ENCODE results near the gene TUBA1C. TPM values are rescaled to one million over a fixed set of nuclear protein-coding genes. Genes with fewer than 3 reads are reported as not detected.

The TUBA1C gene
- polyA plus RNA-seq, 1 donor from 2014 or later = 63.0 TPM

- H3K9me3 ChIP-seq (ENCODE audit: low read length) = no peaks in the 10 kb centered on the region
- no peak overlapping the region for H2AFZ ChIP-seq (ENCODE audit: low read depth, low read length)
- no peaks in the 10 kb centered on the region for H3K36me3 ChIP-seq (ENCODE audit: insufficient read depth, low read length)
- no peaks in the 10 kb centered on the region for H3F3A ChIP-seq (ENCODE audit: insufficient read depth, low read length, poor library complexity, severe bottlenecking)
- no peaks in the 10 kb centered on the region for H3K79me2 ChIP-seq (replicated peaks; ENCODE audit: insufficient read depth, low read length)
- no peaks in the 10 kb centered on the region for H3K27me3 ChIP-seq (ENCODE audit: insufficient read depth, low read depth, low read length)
- no peaks in the 10 kb centered on the region for H4K20me1 ChIP-seq (ENCODE audit: insufficient read depth)
- no peak overlapping the region for H3K4me2 ChIP-seq (ENCODE audit: low read length)
- TF ChIP-seq POLR2AphosphoS5 (IDR thresholded peaks at IDR 0.05) (no peak), TAF1 (IDR thresholded peaks at IDR 0.05; ENCODE audit: low read depth) (no peak), RAD21 (conservative IDR thresholded peaks at IDR 0.05) (no peak), SMC3 (conservative IDR thresholded peaks at IDR 0.05; ENCODE audit: poor library complexity) (no peak), MXI1 (conservative IDR thresholded peaks at IDR 0.05; ENCODE audit: poor library complexity, severe bottlenecking) (no peak)
- TF ChIP-seq, protein P1, sequence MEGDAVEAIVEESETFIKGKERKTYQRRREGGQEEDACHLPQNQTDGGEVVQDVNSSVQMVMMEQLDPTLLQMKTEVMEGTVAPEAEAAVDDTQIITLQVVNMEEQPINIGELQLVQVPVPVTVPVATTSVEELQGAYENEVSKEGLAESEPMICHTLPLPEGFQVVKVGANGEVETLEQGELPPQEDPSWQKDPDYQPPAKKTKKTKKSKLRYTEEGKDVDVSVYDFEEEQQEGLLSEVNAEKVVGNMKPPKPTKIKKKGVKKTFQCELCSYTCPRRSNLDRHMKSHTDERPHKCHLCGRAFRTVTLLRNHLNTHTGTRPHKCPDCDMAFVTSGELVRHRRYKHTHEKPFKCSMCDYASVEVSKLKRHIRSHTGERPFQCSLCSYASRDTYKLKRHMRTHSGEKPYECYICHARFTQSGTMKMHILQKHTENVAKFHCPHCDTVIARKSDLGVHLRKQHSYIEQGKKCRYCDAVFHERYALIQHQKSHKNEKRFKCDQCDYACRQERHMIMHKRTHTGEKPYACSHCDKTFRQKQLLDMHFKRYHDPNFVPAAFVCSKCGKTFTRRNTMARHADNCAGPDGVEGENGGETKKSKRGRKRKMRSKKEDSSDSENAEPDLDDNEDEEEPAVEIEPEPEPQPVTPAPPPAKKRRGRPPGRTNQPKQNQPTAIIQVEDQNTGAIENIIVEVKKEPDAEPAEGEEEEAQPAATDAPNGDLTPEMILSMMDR (IDR thresholded peaks at IDR 0.05; ENCODE audit: poor library complexity, severe bottlenecking) = no peak
- H3K27ac ChIP-seq (ENCODE audit: low read length) = no peak overlapping the region
- H3K9ac ChIP-seq (ENCODE audit: low read length) = no peak overlapping the region
- H3K4me3 ChIP-seq (ENCODE audit: low read length) = no peak overlapping the region
- H3K9me2 ChIP-seq (ENCODE audit: insufficient read depth, low read length) = no peaks in the 10 kb centered on the region
These were observed 9.7 kb downstream of the TUBA1C start for GRCh38 chr12:49274396-49275069.

DNA sequence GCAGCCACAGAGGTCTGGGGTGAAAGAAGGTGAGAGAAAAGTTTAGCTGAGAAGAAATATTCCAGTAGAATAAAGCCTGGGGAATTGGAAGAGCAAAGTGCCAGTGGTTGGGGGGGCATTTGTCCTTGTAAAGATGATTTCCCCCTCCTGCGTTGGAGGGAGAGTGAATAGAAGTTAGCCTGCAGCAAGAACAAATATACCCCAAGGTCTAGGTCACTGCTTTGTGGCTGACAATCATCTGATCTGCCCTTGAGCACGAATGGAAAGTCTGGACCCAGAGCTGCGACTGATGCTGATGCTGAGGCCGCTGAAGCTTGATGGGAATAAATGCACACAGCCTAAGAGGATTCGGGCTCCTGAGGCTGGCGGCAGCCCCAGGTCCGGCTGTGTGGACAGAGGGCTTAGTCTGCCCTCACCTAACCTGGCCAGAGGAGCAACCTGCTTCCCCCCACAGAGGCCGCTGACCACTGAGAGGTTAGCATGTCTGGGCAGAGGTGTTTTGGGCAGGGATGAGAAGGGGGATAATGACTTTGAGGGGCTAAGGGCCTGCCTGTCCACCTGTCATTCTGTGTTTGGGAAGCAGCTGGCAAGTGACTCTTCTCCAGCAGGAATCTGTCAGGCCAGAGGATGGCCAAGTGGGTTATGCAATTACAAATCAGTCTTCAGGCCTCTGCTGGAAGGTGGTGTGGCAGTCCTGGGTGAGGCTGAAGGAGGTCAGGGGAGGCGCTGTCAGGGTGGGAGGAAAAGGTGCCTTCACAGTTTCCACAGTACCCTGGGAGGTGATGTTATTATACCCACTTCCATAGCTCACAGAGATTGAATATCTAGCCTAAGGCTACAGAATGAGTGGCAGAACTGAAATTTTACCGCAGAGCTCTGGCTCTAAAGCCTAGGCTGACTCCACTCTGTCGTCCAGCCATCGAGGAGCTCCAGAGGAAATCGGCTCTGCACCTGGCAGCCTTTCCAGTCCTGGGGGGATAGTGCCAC, 11.7 kb downstream of the TUBA1C start:
- no peak overlapping the region for H3K27ac ChIP-seq (ENCODE audit: low read length)
- no peaks in the 10 kb centered on the region for H3K27me3 ChIP-seq (ENCODE audit: insufficient read depth, low read depth, low read length)
- H4K20me1 ChIP-seq (ENCODE audit: insufficient read depth) = no peaks in the 10 kb centered on the region
- no peak for TF ChIP-seq EP300 (conservative IDR thresholded peaks at IDR 0.05; ENCODE audit: poor library complexity, severe bottlenecking)
- no peak for TF ChIP-seq EZH2 (IDR thresholded peaks at IDR 0.05; ENCODE audit: borderline replicate concordance, insufficient read depth, low read length, poor library complexity, severe bottlenecking)
- no peak for TF ChIP-seq RAD21 (conservative IDR thresholded peaks at IDR 0.05)
- TF ChIP-seq POLR2AphosphoS5 (IDR thresholded peaks at IDR 0.05) = no peak
- TF ChIP-seq MXI1 (conservative IDR thresholded peaks at IDR 0.05; ENCODE audit: poor library complexity, severe bottlenecking) = no peak
- TF ChIP-seq SMC3 (conservative IDR thresholded peaks at IDR 0.05; ENCODE audit: poor library complexity) = no peak
- TF ChIP-seq, protein P2, sequence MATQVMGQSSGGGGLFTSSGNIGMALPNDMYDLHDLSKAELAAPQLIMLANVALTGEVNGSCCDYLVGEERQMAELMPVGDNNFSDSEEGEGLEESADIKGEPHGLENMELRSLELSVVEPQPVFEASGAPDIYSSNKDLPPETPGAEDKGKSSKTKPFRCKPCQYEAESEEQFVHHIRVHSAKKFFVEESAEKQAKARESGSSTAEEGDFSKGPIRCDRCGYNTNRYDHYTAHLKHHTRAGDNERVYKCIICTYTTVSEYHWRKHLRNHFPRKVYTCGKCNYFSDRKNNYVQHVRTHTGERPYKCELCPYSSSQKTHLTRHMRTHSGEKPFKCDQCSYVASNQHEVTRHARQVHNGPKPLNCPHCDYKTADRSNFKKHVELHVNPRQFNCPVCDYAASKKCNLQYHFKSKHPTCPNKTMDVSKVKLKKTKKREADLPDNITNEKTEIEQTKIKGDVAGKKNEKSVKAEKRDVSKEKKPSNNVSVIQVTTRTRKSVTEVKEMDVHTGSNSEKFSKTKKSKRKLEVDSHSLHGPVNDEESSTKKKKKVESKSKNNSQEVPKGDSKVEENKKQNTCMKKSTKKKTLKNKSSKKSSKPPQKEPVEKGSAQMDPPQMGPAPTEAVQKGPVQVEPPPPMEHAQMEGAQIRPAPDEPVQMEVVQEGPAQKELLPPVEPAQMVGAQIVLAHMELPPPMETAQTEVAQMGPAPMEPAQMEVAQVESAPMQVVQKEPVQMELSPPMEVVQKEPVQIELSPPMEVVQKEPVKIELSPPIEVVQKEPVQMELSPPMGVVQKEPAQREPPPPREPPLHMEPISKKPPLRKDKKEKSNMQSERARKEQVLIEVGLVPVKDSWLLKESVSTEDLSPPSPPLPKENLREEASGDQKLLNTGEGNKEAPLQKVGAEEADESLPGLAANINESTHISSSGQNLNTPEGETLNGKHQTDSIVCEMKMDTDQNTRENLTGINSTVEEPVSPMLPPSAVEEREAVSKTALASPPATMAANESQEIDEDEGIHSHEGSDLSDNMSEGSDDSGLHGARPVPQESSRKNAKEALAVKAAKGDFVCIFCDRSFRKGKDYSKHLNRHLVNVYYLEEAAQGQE (IDR thresholded peaks at IDR 0.05; ENCODE audit: borderline replicate concordance) = no peak
- TF ChIP-seq, protein P1 (IDR thresholded peaks at IDR 0.05; ENCODE audit: poor library complexity, severe bottlenecking) = no peak
- no peak for TF ChIP-seq TAF1 (IDR thresholded peaks at IDR 0.05; ENCODE audit: low read depth)
- no peaks in the 10 kb centered on the region for H3K79me2 ChIP-seq (replicated peaks; ENCODE audit: insufficient read depth, low read length)
- no peaks in the 10 kb centered on the region for H3K36me3 ChIP-seq (ENCODE audit: insufficient read depth, low read length)
- no peaks in the 10 kb centered on the region for H3K9me3 ChIP-seq (ENCODE audit: low read length)
- H3K9ac ChIP-seq (ENCODE audit: low read length) = no peak overlapping the region
- H3K4me3 ChIP-seq (ENCODE audit: low read length) = no peak overlapping the region
- no peak overlapping the region for H2AFZ ChIP-seq (ENCODE audit: low read depth, low read length)
- no peak overlapping the region for H3K4me2 ChIP-seq (ENCODE audit: low read length)
- H3F3A ChIP-seq (ENCODE audit: insufficient read depth, low read length, poor library complexity, severe bottlenecking) = no peaks in the 10 kb centered on the region
- H3K9me2 ChIP-seq (ENCODE audit: insufficient read depth, low read length) = no peaks in the 10 kb centered on the region

Measured in neural cell (in vitro differentiated cells).